Prostate gland (tissue), 2 donors: Measurements from ENCODE around the gene IQGAP2. TPM values are rescaled to one million over a fixed set of nuclear protein-coding genes. Genes with fewer than 3 reads are reported as not detected.

Experiments used
- DNase-seq: peaks from one replicate; pipeline ENCODE4 v3.0.0-alpha.2; 2019; ENCODE audit warnings: low spot score
- H3K27ac ChIP-seq, 2 donors: fragments of 200-600 bp; sonication (generic); 2 replicates each; pipeline ENCODE4 v1.5.1; 2017 to 2019
- H3K27me3 ChIP-seq: fragments of 200-600 bp; sonication (generic); replicated peaks from 2 replicates; pipeline ENCODE4 v1.5.1; 2019; ENCODE audit not compliant: insufficient read depth
- H3K36me3 ChIP-seq, 2 donors: fragments of 200-600 bp; sonication (generic); 1 replicate in 1 of 2; 2 replicates in 1 of 2; pipeline versions ENCODE4 v1.5.1 to v1.8.1; 2017 to 2019
- H3K4me1 ChIP-seq: fragments of 200-600 bp; sonication (generic); replicated peaks from 2 replicates; pipeline ENCODE4 v1.5.1; 2019
- H3K4me3 ChIP-seq, 2 donors: fragments of 200-600 bp; sonication (generic); 2 replicates each; pipeline ENCODE4 v1.5.1; 2017 to 2019
- H3K9me3 ChIP-seq: fragments of 200-600 bp; sonication (generic); 2 replicates; pipeline ENCODE4 v1.5.1; 2017
- CTCF ChIP-seq, 4 experiments: fragments of 200-600 bp in 2 of 4; fragments of 450-650 bp in 2 of 4; sonication (generic) in 2 of 4; IDR thresholded peaks; 1 replicate in 3 of 4; 2 replicates in 1 of 4; pipeline ENCODE4 v1.5.1; 2016 to 2019; ENCODE audit warnings: antibody characterized with exemption in 4 of 4, mild to moderate bottlenecking in 2 of 4, moderate library complexity in 2 of 4
- POLR2A ChIP-seq: fragments of 450-650 bp; IDR thresholded peaks from one replicate; pipeline ENCODE4 v1.6.1; 2016; ENCODE audit warnings: antibody characterized with exemption, mild to moderate bottlenecking
- POLR2AphosphoS5 ChIP-seq: sonication (generic); formaldehyde crosslinking; IDR thresholded peaks from one replicate; pipeline ENCODE4 v1.6.1; 2017; ENCODE audit warnings: antibody characterized with exemption
- WGBS: methylation state at CpG from one replicate; pipeline ENCODE4 v1.1.5; 2018; 5-methylcytosine and 5-hydroxymethylcytosine counted together
- intact Hi-C: fragments of 100-400 bp; cut with DNase I; formaldehyde crosslinking; loops from one replicate; pipeline ENCODE4 v1.14.2; 2022
- total RNA-seq, 2 donors: library from RNA; depleted of rRNA; stranded (reverse); fragments of >200 nt; gene quantifications; one replicate each; pipeline ENCODE4 v1.1.0, GENCODE V29; 2016

Gene IQGAP2
- total RNA-seq, 2 donors from 2014 or later = 41.5 to 64.9 TPM

DNA sequence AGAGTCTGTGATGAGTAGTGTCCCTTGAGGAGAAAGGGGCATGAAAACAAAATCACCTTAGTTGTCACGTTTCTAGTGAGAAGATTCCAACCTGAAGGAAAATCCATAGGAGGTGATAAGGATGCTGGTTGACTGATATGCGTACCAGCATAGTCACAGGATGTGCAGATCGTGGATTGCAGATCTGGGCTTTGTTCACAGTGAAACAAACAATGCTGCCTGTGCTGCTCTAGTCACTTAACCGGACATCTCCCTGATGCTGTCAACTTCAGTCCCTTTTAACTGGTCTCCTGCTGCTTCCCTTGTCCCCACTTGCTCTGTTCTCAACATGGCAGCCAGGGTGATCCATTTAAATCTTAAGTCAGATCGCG lies 89.7 kb downstream of the IQGAP2 start:
- H3K36me3 ChIP-seq = no peaks in the 10 kb centered on the region
- no peak for DNase-seq
- no peaks in the 10 kb centered on the region for H3K27me3 ChIP-seq
- no peak overlapping the region for H3K27ac ChIP-seq
- 93% methylated on average over 6 of the region's 6 CpGs for WGBS
- no peaks in the 10 kb centered on the region for H3K9me3 ChIP-seq
- H3K4me3 ChIP-seq = no peak overlapping the region
- H3K4me1 ChIP-seq = no peaks in the 10 kb centered on the region
- intact Hi-C loops = no loop called here
- TF ChIP-seq CTCF (IDR thresholded peaks at IDR 0.05) (no peak), POLR2AphosphoS5 (no peak), POLR2A (no peak)

GRCh38 chr5:76493190-76493837 lies 90.2 kb downstream of the IQGAP2 start:
- intact Hi-C loops = no loop called here
- WGBS = 76% methylated on average over 8 of the region's 8 CpGs
- H3K27ac ChIP-seq = no peak overlapping the region

DNA sequence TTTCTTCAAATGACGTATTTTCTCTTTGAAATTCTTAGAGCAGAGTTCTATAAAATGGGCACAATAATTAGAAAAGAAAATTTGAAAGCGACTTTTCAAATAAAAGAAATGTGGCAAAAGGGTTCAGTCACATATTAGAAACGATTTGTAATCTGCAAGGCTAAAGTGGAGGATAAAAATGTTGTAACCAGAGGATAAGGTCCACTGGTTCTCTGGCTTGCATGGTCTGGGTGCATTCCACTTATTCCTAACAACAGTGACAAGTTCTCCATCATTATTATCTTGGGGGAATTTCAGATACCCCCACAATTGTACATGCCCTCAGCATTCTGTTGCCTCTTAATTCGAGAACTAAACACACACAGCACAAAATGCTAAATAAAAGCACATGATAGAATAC lies 91.1 kb downstream of the IQGAP2 start:
- H3K4me1 ChIP-seq = no peaks in the 10 kb centered on the region
- intact Hi-C loops = no loop called here
- no peaks in the 10 kb centered on the region for H3K36me3 ChIP-seq
- no peaks in the 10 kb centered on the region for H3K9me3 ChIP-seq
- TF ChIP-seq POLR2A (no peak), POLR2AphosphoS5 (no peak), CTCF (IDR thresholded peaks at IDR 0.05) (no peak)
- H3K27ac ChIP-seq = no peak overlapping the region
- WGBS = 94% methylated on average over 4 of the region's 4 CpGs
- no peak for DNase-seq
- no peak overlapping the region for H3K4me3 ChIP-seq
- H3K27me3 ChIP-seq = no peaks in the 10 kb centered on the region

More at GRCh38 chr5:76493190-76493837, 90.2 kb downstream of the IQGAP2 start:
- DNase-seq = no peak
- TF ChIP-seq CTCF (IDR thresholded peaks at IDR 0.05) (no peak), POLR2AphosphoS5 (no peak), POLR2A (no peak)
- Histone ChIP-seq H3K27me3 (no peaks in the 10 kb centered on the region), H3K9me3 (no peaks in the 10 kb centered on the region), H3K4me1 (no peaks in the 10 kb centered on the region), H3K36me3 (no peaks in the 10 kb centered on the region), H3K4me3 (no peak overlapping the region)

DNA sequence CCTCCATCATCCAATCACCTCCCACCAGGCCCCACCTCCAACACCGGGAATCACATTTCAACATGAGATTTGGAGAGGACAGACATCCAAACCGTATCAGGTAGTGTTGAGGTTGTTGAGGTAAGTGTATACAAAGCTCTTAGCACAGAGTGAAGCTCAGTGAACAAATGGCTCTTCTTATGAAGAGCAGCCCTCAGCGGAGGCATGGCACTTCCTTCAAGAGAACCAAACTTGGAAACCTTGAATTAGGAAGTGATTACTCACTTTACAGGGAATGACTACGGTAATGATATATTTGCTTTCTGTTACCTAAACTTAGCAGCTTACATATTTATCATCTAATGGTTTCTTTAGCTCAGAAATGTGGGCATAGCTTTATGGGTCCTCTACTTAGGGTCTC lies 92.8 kb downstream of the IQGAP2 start:
- intact Hi-C loops = no loop called here
- Histone ChIP-seq H3K36me3 (no peaks in the 10 kb centered on the region), H3K27ac (no peak overlapping the region), H3K27me3 (no peaks in the 10 kb centered on the region), H3K4me3 (no peak overlapping the region), H3K9me3 (no peaks in the 10 kb centered on the region), H3K4me1 (no peaks in the 10 kb centered on the region)
- WGBS = 93% methylated on average over 4 of the region's 4 CpGs
- no peak for DNase-seq
- TF ChIP-seq POLR2A (no peak), POLR2AphosphoS5 (no peak), CTCF (IDR thresholded peaks at IDR 0.05) (no peak)

GRCh38 chr5:76497065-76497460 lies 94.0 kb downstream of the IQGAP2 start:
- Histone ChIP-seq H3K4me1 (no peaks in the 10 kb centered on the region), H3K27me3 (no peaks in the 10 kb centered on the region), H3K36me3 (no peaks in the 10 kb centered on the region), H3K27ac (no peak overlapping the region), H3K9me3 (no peaks in the 10 kb centered on the region), H3K4me3 (no peak overlapping the region)
- no peak for DNase-seq
- 37% methylated on average over 4 of the region's 4 CpGs for WGBS
- TF ChIP-seq POLR2A (no peak), POLR2AphosphoS5 (no peak), CTCF (IDR thresholded peaks at IDR 0.05) (no peak)
- intact Hi-C loops = no loop called here
